HT1080 (cell line): ENCODE measurements around the gene CLEC3A. TPM values are rescaled to one million over a fixed set of nuclear protein-coding genes. Genes with fewer than 3 reads are reported as not detected.
"Not testable (repeated sequence)": the region's sequence is repeated elsewhere in the genome, so short reads cannot be mapped to it uniquely, and the experiment has no call there.

Experiments used
- DNase-seq: peaks from one replicate; pipeline ENCODE4 v3.0.0-alpha.2; 2015; ENCODE audit warnings: low read depth
- polyA plus RNA-seq, 2 experiments: library from polyadenylated mRNA; depleted of rRNA; stranded (reverse); fragments of >200 nt; gene quantifications; 2 replicates each; pipeline ENCODE4 v1.2.3, GENCODE V29; 2015
- total RNA-seq: library from RNA; depleted of rRNA; stranded (reverse); fragments of >200 nt; shearing (Covaris generic); gene quantifications from 2 replicates; pipeline ENCODE4 v1.2.3, GENCODE V29; 2014; rRNA removed

Gene CLEC3A
- total RNA-seq, result not detected in 2 replicates
- not detected in 2 replicates for polyA plus RNA-seq (2015; cell fraction: cytosol; rRNA removed)
- 0.10 TPM in 1 of 2 replicates, not detected in the other for polyA plus RNA-seq (2015; cell fraction: nucleus; rRNA removed)

DNA sequence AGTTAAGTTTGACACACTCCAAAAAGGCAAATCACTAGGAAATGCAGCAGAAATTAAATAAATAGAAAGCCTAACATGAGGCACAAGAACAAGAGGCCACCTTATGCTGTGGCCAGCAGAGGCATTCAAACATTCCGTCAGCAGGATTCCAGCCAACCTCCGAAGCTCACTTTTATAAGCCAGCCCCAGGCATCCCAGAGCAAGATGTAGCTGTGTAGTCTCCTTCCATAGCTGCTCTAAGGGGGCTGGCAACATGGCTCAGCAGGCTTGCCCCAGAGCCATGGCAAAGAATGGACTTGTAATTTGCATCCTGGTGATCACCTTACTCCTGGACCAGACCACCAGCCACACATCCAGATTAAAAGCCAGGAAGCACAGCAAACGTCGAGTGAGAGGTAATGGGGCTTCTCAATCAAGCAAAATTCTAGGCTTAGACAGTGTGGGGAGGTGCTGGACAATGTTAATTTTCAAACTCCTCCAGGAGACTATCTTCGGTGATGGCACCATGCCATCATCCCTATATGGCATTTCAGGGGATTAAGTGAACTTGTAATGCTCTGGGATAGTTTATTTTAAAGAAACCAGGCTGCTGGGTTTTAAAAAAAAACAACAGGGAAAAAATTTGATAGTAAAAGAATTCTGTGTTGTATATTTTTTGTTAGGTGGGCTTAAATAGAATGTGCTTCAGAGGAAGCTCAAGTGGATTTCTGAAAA, at the start of gene CLEC3A:
Gene CLEC3A, plus strand, starts transcription at position 202 of the 714 bp plus-strand sequence. Its CDS starts 79 bp downstream, at position 281.
- no peak for DNase-seq

GRCh38 chr16:77974883-77975282, 47.5 kb upstream of the CLEC3A start:
- no peak for DNase-seq

DNA sequence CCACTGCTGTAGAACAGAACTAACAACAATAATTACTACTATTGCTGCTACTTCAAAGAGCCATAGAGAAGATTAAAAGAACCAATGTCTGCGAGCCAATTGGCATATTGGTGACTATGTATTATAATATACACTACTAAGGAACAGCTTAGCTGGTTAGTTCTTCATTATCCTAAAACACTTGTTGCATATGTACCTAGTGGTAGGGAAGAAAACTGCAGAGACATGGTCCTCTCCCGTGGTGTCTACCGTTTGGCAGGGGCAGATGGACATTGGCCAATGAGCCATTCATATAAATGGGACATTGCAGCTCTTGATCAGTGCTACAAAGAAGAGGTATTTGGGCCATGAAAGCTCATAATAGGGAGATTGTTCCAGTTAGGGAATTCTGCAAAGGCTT, 46.4 kb upstream of the CLEC3A start:
- DNase-seq, result no peak

GRCh38 chr16:77977339-77977738, 45.0 kb upstream of the CLEC3A start:
- DNase-seq, result no peak

DNA sequence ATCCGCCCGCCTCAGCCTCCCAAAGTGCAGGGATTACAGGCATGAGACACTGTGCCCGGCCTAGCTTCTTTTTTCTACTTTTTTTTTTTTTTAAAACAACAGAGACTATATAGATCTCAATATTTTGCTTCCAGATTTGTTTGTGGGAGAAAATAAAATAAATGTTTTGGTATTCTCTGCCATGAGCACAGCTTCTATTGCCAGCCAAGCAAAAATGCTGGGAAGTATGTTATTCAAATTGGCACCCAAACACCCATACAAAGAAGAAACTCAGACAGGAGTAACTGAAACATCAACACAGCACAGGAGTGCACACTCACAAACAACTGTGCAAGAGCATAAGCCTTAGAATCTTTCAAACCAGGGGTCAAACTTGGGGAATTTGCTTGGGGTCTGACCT, 37.2 kb upstream of the CLEC3A start:
- no peak for DNase-seq

DNA sequence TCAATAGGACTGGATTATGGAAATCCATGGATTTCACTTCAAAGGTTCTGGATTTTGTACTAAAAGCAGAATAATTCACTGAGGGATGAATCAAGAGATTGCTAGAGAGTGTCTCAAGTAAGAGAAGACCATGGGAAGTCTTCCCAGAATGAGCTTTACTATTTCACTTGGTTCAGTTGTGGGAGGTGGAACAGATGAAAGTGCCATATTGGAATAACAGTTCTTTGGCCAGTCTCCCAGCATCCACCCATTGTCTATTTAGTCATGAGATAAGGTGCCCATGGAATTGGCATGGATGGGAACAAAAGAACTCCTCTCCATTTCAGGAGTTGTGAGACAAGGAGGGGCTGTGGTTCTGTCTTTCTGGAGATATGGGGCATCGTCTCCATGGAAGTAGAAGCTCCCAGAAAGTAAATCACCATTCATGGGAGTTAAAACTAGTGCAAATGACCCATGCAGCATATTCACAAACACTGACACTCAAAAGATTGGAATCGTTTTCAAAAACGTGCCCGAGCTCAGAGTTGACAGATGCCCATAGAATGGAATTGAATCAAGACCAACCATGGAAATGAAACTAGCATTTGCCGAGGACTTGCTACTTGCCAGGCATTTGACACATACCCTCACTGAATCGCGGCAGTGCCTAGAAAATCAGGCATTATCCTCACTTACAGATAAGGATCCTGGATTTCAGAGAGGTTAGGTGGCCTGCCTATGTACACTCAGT, 36.2 kb upstream of the CLEC3A start:
- DNase-seq, result no peak

GRCh38 chr16:77987810-77988209, 34.5 kb upstream of the CLEC3A start:
- no peak for DNase-seq

- DNase-seq, result no peak
These were observed 32.5 kb upstream of the CLEC3A start for GRCh38 chr16:77989846-77990245.

DNA sequence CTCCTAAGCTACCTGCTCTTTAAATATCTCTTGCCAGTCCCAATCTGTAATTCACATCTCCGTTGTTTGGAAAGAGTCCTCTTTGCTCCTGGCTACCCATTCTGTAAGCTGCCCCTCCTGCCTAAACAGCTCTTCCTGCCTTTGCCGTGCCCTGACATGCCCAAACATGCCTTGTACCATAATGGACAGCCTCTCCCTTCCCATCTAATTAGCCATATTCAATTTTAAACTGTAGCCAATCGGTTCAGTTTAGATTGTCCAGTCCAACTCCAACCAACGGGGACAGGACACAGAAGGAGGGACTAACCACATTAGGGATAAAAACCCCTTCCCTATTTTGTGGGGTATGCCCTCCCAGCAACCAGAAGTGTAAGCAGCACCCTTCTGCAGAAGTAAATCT, 30.6 kb upstream of the CLEC3A start:
- no peak for DNase-seq

DNA sequence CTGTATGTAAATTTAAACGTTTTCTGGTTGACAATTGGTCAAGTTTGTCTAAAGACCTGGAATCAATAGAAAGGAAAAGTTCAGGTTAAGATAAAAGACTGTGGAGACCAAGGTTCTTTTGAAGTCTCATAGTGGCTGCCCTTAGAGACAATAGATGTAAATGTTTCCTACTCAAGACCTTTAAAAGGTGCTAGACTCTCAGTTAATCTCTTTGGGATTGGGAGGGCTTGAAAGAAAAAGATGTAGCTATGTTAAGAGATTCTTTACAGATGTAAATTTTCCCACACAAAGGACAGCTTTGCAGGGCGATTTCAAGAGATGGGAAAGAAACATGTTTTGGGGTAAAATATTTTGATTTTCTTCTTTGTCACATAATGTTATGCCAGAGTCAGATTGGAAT, 30.0 kb upstream of the CLEC3A start:
- DNase-seq, result not testable (repeated sequence)

DNA sequence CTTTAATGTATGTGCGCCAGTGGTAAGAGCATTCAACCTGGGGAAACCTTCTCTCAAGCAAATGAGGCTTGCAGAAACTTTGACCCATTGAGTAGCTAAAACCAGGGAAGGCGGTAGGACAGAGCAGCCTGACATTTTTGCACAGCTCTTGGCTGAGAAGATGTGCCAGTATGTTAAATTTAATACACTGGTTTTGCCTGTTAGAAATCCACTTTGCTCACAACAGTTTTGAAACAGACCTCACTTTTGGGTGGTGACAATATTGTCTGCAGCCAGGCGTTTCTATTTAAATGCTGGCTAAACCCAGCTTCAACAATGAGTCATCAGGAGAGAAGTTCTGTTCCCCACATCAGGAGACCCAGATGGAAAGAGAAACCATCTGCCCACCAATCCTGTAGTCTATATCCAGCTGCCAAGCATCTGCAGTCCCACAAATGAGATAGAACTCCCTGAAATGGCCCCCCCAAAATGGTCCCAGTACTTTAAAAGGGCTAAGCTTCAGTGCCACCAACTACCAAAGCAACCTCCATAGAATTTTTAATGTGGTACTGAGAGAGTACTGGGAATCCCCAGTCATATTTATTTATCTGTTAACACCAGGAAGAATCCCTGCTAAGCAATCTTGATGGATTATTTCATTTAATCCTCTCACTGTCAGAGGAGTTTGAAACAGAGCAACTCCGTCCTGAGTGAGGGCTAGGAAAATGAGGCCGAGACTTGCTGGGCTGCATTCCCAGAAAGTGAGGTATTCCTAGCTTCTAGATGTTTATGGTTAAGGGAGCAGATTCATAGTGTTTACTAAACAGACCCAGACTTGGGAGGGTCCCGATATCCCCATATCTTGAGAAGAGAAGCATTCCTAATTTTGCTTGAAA, 29.0 kb upstream of the CLEC3A start:
- peak; percentile 48 for DNase-seq

DNA sequence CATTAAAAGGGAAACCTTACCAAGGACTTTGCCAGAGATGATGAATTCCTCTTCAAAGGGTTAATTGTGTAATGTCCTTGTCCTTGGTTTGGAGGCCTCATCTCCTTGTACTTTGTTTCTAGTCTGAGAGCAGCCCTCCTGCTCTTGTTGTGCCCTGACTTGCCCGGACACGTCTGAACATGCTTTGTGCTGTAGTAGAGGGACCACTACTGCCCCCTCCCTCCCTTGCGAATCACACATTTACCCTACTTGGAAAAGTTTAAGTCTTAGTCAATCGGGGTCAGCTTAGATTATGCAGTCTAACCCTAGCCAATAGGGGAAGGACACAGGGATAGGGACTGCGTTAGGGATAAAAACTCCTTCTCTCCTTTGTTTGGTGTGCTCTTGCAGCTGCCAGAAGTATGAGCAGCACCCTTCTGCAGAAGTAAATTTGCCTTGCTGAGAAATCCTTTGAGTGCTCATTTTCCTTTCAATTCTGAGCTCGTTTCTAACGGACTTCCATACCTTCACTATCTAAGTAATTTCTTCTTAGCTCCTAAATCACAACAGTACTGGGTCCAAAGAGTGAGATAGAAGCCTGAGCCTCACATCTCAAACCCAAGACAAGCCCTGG, 26.4 kb upstream of the CLEC3A start:
- DNase-seq, result no peak

DNA sequence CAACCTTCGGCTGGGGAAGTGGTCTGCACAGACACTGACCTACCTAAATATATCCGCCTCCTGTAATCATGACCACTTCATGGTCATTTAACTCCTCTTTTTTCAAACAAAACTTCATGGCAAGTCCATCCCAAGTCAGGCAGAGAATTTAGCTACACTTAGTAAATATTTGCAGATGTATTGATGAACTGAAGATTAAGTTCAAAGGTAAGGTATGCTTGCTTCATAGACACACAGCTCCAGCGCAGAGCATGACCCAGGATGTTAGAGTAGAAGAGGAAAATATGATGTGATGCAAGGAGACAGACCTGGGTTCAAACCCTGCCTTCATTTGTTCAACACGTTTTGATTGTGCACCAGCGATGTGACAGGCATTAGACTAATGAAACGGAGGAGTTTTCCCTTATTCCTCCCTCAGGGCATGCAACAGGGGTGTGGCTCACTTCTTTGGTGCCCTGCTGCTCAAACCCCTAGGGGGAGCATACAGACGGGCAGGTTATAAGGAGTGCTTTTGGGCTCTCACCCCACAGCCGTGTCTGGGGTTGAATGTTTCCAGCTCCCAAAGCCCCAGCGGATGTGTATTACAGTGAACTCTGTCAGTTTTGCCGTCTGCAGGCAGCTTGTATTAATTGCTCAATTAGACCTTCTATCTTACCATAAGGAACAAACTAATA, 23.9 kb upstream of the CLEC3A start:
- DNase-seq, result no peak

DNA sequence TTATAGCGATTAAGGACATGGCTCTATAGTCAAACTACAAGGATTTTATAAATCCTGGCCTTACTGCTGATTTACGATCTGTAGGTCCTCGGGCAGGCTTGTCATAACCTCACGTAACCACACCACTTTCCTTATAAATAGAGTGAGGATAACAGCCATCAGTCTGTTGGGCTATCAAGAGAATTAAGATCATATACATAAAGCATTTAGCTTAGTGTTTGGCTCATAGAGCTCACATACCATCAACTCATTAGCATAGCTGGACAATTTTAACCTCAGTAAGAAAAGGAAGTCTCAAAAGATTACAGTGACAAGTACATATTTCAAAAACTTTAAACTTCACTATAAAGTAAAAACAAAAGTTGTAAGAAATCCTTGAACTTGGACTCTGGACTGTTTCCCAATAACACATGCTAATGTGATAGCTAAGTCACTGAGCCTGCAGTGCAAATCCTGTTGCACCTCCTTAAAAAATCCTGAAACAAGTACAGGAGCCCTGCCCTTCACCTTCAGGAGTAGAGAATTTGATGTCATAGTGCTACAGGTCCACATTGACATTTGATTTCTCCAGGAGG, 20.8 kb upstream of the CLEC3A start:
- DNase-seq, result no peak

DNA sequence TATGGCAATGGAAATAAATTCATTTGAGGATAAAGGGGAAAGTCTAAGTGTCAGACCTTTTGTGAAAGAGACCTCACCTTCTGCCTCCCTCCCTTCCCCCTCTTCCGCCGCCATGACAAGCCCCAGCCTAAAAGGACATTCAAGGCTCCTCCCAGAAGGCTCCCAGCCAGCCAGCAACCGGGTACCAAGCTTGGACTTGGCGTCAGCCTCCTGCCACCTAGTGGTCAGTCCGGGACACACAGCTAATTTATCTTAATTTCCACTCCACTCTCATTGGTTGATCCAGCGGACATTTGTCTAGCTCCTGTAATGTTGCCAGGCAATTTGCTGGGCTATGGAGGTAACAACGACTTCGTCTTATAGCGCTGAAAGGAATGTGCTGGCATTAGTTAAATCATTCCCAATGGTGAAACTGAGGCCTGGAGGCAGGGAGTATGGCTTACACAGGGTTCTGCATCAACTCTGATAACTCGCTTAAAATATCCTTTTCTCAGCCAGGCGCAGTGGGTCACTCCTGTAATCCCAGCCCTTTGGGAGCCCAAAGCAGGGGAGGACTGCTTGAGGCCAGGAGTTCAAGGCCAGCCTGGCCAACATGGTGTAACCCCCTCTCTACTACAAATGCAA, 19.3 kb upstream of the CLEC3A start:
- peak; percentile 80 for DNase-seq

DNA sequence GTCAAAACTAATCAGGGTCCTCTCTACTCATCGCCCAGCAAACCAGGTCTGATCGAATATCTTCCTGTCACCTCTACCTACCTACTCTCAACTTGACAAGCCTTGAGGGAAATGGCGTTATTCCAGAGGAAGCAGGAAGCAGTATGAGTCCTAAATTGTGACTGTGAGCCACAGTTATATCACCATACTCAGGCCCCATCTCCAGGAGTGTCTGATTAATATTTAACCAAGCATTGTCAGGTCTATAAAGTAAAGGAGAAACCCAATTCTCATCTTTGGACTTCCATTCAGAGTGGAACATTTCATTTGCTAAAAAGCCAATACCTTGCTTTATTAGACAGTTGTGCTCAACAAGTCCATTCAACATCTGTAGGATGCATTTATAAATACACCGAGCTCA, 17.8 kb upstream of the CLEC3A start:
- no peak for DNase-seq

DNA sequence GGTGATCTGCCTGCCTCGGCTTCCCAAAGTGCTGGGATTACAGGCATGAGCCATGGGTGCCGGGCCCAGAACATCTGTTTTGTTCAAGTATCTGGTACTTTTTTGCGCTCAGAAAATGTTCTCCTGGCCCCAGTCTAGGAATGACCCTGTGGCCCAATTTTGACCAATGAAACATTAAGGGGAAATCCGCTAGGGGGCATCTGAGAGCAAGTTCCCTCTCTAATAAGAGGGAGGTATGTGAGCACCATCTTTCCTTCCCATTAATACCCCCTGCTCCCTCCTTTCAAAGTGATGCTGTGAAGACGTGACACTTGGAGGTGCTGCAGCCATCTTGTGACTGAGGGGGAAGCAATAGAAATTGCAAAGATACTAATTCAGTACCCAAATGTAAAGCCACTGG, 16.5 kb upstream of the CLEC3A start:
- no peak for DNase-seq

- no peak for DNase-seq
These were observed 15.2 kb upstream of the CLEC3A start for GRCh38 chr16:78007121-78007520.

DNA sequence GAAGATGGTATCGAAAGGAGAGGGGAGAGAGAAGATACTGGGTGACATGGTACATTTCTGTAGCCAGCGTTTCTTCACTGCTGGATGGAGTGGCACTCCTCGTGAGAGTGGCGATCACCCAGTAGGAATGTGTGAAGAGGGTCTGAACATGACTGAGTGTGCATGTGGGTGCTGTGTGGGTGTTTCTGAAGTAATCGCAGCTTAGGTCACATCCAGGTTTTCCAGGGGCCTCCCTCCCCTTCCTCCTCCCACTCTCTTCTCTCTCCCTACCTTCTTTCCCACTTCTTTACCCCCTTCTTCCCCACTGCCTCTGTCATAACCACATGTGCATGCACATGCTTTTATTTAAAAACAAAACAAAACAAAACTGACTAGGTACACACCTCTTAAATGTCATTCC, 1.8 kb downstream of the CLEC3A start:
- DNase-seq, result no peak

DNA sequence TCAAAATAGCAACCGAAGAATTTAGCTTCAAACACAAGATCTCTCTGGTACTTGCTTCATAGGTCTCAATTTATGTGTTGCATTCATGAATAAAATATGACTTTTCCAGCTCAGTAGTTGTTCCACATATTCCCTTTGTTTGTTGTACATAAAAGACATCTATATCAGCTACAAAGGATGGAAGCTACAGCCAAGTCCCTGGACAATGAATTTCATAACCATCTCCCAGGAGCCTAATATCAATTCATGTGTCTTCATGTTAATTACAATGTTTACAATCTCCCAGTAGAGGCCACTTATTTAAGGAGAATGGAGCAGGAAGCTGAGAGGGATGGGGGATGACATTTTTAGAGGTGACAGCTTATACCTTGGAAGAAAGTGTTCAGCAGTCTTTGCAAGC, 3.3 kb downstream of the CLEC3A start:
- DNase-seq, result no peak
